Esophagus squamous epithelium (tissue), 4 donors: ENCODE measurements around the gene HEBP1.

Source experiments
- CTCF ChIP-seq, 6 experiments: fragments of 450-650 bp in 4 of 6; fragments of 200-600 bp in 2 of 6; sonication (generic) in 2 of 6; IDR thresholded peaks; one replicate each; pipeline ENCODE4 v1.5.1; 2016 to 2019; ENCODE audit warnings: antibody characterized with exemption in 6 of 6, mild to moderate bottlenecking in 4 of 6, moderate library complexity in 4 of 6
- POLR2A ChIP-seq, 4 donors: fragments of 450-650 bp; IDR thresholded peaks; one replicate each; pipeline ENCODE4 v1.6.1; 2017; ENCODE audit warnings: antibody characterized with exemption in 4 of 4, mild to moderate bottlenecking in 4 of 4, moderate library complexity in 3 of 4

- TF ChIP-seq CTCF (IDR thresholded peaks at IDR 0.05) (no peak), POLR2A (IDR thresholded peaks at IDR 0.05) (no peak)
These were observed 3.9 kb downstream of the HEBP1 start for GRCh38 chr12:12996209-12996608.
